ENCODE measurements around the gene GHDC.
"Not testable (repeated sequence)": the region's sequence is repeated elsewhere in the genome, so short reads cannot be mapped to it uniquely, and the experiment has no call there.

Gene GHDC

GRCh38 chr17:42146911-42147607, 47.2 kb downstream of the GHDC start:
- DNase-seq: no peak

DNA sequence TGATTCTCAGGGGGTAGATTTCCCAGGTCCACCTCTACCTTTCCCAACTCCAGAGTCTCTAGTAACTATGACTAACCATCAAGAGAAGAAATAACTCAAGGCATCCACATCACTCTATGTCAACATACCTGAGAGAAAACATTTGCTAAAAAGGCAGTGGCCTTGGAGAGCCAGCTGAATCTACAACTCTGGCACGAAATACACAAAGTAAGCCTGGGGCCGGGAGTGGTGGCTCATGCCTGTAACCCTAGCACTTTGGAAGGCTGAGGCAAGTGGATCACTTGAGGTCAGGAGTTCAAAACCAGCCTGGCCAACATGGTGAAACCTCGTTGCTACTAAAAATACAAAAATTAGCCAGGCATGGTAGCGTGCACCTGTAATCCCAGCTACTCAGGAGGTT, 51.2 kb downstream of the GHDC start:
- not testable (repeated sequence) for DNase-seq

DNA sequence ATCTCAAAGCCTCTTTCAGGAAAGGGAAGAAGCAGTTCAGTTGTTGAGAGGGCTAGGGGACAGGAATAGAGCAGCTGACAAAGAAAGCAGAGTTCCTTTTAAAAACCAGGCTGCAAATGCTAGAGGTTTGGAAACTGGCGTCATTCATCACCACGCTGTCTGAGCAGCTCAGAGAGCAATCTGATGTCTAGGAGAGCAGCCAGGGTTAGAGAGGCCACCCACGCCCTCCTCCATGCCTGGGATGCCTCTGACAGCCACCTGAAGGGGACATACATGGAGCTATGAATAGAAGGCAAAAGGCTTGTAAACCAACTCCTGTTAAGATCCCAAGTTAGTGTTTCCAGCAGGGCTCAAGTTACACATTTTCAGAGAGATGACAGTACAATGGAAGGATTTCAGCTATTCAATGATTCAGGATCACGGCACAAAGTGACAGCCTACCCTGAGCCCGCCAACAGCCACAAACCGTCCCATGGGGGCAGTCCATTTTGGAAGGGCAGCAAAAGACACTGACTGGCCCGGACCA, 51.9 kb downstream of the GHDC start:
- no peak for DNase-seq

- no peak for DNase-seq
Measured at GRCh38 chr17:42141382-42141781, 52.9 kb downstream of the GHDC start.

- DNase-seq: not testable (repeated sequence)
Measured at GRCh38 chr17:42140690-42141089, 53.6 kb downstream of the GHDC start.
